ENCODE measurements around the gene UXS1.

DNA sequence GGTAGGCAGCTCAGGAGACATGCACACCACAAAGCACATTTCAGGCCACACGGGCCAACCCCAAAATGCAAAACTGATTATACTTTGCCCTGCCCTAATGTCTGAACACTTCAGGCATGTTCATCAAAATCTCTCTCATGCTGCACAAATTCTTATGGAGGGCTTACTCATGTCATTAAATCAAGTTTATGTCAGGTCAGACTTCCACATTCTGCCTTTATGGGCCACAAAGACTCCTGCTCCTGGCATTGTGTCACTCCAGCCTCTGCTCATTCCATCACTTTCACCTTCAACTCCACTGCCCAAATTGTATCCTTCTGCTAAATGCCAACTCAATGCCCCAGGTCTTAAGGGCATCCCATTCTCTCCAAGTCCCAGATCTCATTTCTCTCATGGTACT, 9.2 kb downstream of the UXS1 start:
- no peak for TF ChIP-seq CTCF (IDR thresholded peaks at IDR 0.05; ENCODE audit: low read length)
- TF ChIP-seq EZH2 (IDR thresholded peaks at IDR 0.05; ENCODE audit: borderline replicate concordance, low read length): no peak

Measured in OCI-LY1 (cell line).